GM18517 (cell line): ENCODE data around the gene LONP1.

Experiments
- ATAC-seq: cut with Tn5 transposase; IDR thresholded peaks from one replicate; pipeline ENCODE4 v1.9.1; 2021; ENCODE audit warnings: mild to moderate bottlenecking, moderate library complexity; ENCODE audit not compliant: unreplicated experiment

LONP1 gene

DNA sequence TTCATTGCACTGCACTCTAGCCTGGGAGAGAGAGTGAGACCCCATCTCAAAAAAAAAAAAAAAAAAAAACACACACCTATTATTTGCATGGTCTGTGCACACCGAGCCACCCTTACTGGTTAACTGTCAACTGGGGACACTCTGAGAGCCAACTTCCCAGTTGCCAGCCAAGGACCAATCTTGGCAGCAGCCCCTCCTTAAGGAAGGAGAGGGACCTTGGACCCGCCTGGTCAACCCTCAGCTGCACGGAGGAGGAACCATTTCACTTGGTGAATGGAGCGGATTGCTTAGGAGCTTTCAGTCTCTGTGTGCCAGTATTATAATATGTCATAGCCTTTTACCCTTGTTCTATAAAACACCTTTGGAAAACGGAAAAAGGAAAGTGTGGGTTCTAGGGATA is 64.5 kb downstream of the LONP1 start:
- no peak for ATAC-seq

DNA sequence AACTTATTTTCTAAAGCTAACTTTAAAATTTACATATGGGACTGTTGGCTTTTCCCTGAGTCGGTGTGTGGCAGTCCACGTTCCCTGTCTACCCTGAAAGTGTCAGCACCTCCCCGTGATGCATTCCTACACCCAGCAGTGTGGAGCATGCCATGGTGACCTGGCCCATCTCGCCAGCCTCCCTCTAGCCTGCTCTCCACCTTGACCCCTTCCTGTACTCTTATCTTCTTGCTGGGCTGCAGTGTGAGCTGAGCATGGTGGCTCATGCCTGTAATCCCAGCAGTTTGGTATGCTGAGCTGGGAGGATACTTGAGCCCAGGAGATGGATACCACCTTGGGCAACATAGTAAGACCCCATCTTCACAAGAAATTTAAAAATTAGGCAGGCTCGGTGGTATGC is 65.0 kb downstream of the LONP1 start:
- no peak for ATAC-seq

DNA sequence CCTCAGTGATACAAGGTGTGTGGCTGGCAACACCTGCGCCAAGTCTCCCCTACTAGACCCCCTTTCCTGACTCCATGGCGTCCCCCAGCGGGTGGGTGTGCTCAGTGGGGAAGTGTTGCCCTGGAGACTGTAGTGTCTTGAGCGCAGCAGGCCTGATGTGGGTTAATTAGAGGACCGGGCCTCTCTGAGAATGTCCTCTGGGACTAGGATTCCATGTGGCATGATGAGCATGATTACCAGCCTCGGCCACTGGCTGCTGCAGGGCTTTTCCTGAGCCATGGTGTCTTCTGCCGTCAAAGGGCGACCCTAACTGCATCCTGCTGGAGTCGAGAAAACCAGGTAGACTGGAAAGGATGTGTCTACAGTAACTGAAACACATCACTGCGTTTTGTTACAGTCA is 67.7 kb downstream of the LONP1 start:
- no peak for ATAC-seq

DNA sequence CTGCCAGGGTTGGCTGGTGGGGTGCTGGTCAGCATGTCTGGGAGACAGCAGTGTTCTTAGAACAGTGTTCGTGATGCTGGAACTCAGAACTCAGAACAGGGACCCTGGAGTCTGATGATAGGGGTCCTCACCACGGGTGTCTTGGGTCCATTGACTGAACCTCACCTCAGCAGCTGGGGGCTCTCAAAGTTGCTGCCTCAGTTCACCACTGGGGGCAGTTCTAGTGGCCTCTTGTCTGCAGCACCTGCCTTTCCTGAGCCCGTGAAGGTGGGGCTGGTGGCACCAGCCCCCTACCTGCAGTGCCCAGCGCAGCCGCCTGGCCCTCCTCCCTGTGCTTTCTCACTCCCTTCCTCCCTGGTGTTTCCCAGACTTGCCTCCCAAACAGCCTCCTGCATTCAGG is 68.6 kb downstream of the LONP1 start:
- no peak for ATAC-seq

DNA sequence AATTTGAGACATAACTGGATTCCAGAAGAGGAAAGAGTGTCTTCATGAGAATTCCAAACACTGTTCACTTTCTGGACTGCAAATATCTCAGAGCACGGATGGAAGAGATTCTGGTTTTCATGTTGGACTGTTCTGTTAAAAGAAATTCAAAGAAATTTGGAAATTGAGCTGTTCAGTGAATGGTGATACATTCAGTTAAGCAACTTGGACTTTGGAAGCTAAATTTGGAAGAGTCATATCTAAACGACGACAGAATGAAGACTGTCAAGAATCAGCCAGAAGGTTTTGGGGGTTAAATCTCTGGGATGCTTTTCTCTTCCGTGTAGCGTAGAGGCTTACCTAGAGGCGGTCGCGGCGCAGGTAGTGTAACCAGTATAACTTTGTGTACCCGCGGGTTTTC is 71.5 kb downstream of the LONP1 start:
- no peak for ATAC-seq

DNA sequence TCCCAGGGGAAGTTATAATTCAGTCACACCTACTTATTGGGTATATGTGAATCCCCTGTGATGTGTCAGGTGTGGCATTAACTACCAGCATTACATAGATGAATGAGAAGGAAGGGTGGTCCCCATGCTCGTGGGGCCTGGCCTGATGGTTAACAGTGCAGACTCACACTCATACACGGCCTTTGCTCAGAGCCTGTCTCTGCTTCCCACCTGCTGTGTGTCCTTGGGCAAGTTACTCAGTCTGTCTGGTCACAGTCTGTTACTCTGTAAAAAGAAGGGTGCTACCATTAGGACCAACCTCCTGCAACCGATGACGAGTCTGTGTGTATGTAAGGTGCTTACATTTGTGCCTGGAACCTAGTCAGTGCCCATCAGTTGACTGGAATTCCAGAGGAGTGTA is 73.2 kb downstream of the LONP1 start:
- ATAC-seq, result no peak

DNA sequence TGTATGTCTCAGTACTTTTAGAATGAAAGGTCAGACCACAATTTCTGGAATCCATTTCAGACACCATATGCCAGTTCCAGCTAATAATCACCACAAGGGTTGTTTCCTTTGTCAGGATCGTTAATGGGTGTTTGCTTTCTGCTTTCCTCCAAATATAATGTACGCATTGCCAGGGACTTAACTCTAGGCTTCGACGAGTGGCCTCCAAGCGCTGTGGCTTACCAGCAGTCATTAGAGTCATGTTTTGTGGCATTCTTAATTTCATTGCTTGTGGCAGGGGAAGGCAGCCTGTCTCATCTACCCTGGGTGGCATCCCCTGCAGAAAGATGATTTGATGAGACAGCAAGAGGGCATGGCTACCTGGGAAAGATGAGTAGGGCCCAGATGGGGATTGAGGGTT is 74.5 kb downstream of the LONP1 start:
- ATAC-seq, result no peak

DNA sequence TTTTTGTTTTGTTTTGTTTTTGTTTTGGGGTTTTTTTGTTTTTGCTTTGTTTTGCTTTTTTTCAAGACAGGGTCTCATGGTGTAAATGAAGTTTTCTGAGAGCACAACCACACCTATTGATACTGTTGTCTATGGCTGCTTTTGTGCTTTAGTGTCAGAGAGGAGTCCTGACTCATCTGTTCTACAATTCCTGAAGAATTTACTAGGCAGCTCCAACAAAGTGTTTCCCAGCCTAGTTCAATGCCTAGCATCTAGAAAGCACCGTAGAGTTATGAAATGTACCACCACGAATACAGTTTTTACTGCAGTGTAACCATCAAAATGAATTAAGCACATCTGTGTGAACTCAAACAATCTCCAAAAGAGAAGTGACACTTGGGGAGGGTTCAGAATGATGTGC is 75.9 kb downstream of the LONP1 start:
- ATAC-seq, result no peak

DNA sequence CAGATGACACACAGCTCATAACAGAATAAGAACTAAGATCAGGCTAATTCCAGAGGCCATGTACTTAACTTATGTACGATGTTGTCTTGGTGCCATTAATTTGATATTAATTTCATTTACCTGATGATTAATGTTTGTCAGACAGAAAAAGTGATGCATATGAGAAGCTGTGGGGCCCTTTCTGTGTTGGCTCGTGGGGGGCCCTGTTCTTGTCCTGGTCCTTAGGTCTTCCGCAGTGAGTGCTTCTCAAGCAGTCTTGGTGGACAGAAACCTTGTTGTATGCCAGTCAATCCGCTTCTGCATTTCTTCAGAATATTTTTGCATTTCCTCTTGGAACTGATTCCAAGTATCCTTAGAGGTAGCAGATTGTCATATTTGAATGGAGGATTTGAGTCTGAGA is 76.9 kb downstream of the LONP1 start:
- ATAC-seq, result no peak

DNA sequence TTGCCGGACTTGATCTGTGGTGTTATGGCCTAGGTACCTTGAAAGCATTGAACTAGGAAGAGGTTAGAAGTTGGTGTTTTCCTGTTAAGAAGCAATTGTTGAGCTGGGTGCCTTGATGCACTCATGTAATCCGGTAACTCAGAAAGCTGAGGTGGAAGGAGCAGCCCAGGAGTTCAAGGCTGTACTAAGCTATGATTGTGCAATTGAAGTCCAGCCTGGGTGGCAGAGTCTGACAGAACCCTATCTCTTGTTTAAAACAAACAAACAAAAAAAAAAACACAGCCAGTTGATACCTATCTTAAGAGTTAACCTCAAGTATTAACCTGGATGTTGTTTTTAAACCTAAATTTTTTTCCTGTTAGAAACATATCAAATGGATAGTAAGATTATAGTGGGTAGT is 77.7 kb downstream of the LONP1 start:
- no peak for ATAC-seq
